B cell (primary cell): ENCODE data around the gene LSM14B. TPM values are rescaled to one million over a fixed set of nuclear protein-coding genes. Genes with fewer than 3 reads are reported as not detected.
A peak's percentile ranks its signal among the peaks of the same experiment; 100 is the strongest.

Experiments
- ATAC-seq: fragments of 200-7000 bp; cut with Tn5 transposase; one replicate; pipeline ENCODE4 v1.10.0; 2021; ENCODE audit warnings: low read depth, mild to moderate bottlenecking, moderate number of reproducible peaks, moderate library complexity
- CTCF ChIA-PET: fragments of 350-600 bp; sonication (Branson Sonifier 250); formaldehyde crosslinking; loops from one replicate; lab custom pipeline; 2021; ENCODE audit warnings: antibody characterized with exemption, inconsistent platforms; lab: Charles Lee
- POLR2A ChIA-PET: fragments of 350-600 bp; sonication (Branson Sonifier 250); formaldehyde crosslinking; loops from one replicate; lab custom pipeline; 2021; ENCODE audit warnings: antibody characterized with exemption; lab: Charles Lee
- DNase-seq: peaks from one replicate; pipeline ENCODE4 v3.0.0; 2013
- H2AFZ ChIP-seq: 2 replicates; pipeline ENCODE4 v1.6.1; 2012; ENCODE audit warnings: mild to moderate bottlenecking, low read depth, low read length; ENCODE audit not compliant: insufficient read depth, poor library complexity, severe bottlenecking
- H3K27ac ChIP-seq, 2 donors: 1 replicate in 1 of 2; 2 replicates in 1 of 2; pipeline ENCODE4 v1.5.1; 2012 to 2013; ENCODE audit warnings: low read length in 2 of 2, mild to moderate bottlenecking in 2 of 2, moderate library complexity in 1 of 2
- H3K27me3 ChIP-seq, 4 experiments: fragments of 200-600 bp in 1 of 4; sonication (generic) in 1 of 4; replicated peaks in 1 of 4; 1 replicate in 2 of 4; 2 replicates in 2 of 4; pipeline versions ENCODE4 v1.6.1 to v1.7.0; 2013 to 2016; ENCODE audit warnings: low read length in 3 of 4, mild to moderate bottlenecking in 2 of 4, mixed read lengths in 1 of 4, moderate library complexity in 1 of 4; ENCODE audit not compliant: insufficient read depth in 4 of 4, control insufficient read depth in 3 of 4; ENCODE audit errors: control extremely low read depth in 1 of 4
- H3K36me3 ChIP-seq, 2 experiments: replicated peaks in 1 of 2; 1 replicate in 1 of 2; 2 replicates in 1 of 2; pipeline versions ENCODE4 v1.6.1 to v1.7.1; 2013; ENCODE audit warnings: low read length in 1 of 2; ENCODE audit not compliant: insufficient read depth in 2 of 2, control insufficient read depth in 1 of 2; ENCODE audit errors: control extremely low read depth in 1 of 2, extremely low read depth in 1 of 2
- H3K4me1 ChIP-seq, 2 donors: fragments of 200-600 bp in 1 of 2; sonication (generic) in 1 of 2; 1 replicate in 1 of 2; 2 replicates in 1 of 2; pipeline versions ENCODE4 v1.5.1 to v1.6.1; 2013 to 2017; ENCODE audit warnings: low read length in 2 of 2; ENCODE audit not compliant: control insufficient read depth in 2 of 2, insufficient read depth in 2 of 2
- H3K4me2 ChIP-seq: replicated peaks from 2 replicates; pipeline ENCODE3; 2012; ENCODE audit warnings: mild to moderate bottlenecking, low read depth, low read length; ENCODE audit not compliant: poor library complexity, severe bottlenecking
- H3K4me3 ChIP-seq, 5 experiments: fragments of 200-600 bp in 1 of 5; sonication (generic) in 1 of 5; 1 replicate in 3 of 5; 2 replicates in 2 of 5; pipeline versions ENCODE4 v1.5.1 to v1.7.0; 2011 to 2016; ENCODE audit warnings: low read length in 4 of 5, mild to moderate bottlenecking in 4 of 5, low read depth in 2 of 5, control low read depth in 1 of 5, moderate library complexity in 1 of 5; ENCODE audit not compliant: insufficient read depth in 1 of 5; ENCODE audit errors: control extremely low read depth in 1 of 5, extremely low read depth in 1 of 5
- H3K79me2 ChIP-seq: fragments of 200-600 bp; sonication (generic); one replicate; pipeline ENCODE4 v1.6.0; 2016; ENCODE audit warnings: low read length; ENCODE audit not compliant: control insufficient read depth, insufficient read depth
- H3K9ac ChIP-seq: fragments of 200-600 bp; sonication (generic); 2 replicates; pipeline ENCODE4 v1.6.1; 2017; ENCODE audit warnings: mild to moderate bottlenecking, low read length, moderate library complexity
- H3K9me3 ChIP-seq, 3 donors: one replicate each; pipeline versions ENCODE4 v1.6.1 to v1.7.1; 2013; ENCODE audit warnings: low read length in 2 of 3; ENCODE audit not compliant: control insufficient read depth in 2 of 3, insufficient read depth in 1 of 3; ENCODE audit errors: control extremely low read depth in 1 of 3
- H4K20me1 ChIP-seq: 2 replicates; pipeline ENCODE4 v1.6.0; 2012; ENCODE audit warnings: mild to moderate bottlenecking, low read length; ENCODE audit not compliant: insufficient read depth, control insufficient read depth, poor library complexity, severe bottlenecking
- H3K27ac Mint-ChIP-seq: one replicate; pipeline ENCODE4 v1.8.0; 2021; ENCODE audit warnings: mixed read lengths
- H3K27me3 Mint-ChIP-seq: one replicate; pipeline ENCODE4 v1.8.0; 2021; ENCODE audit warnings: mixed read lengths
- H3K4me1 Mint-ChIP-seq: one replicate; pipeline ENCODE4 v1.8.0; 2021; ENCODE audit warnings: mixed read lengths
- H3K4me3 Mint-ChIP-seq: one replicate; pipeline ENCODE4 v1.8.0; 2021; ENCODE audit warnings: mixed read lengths
- H3K9me3 Mint-ChIP-seq: one replicate; pipeline ENCODE4 v1.8.0; 2022; ENCODE audit warnings: mixed read lengths; ENCODE audit not compliant: insufficient read depth
- CTCF ChIP-seq: fragments of 200-600 bp; IDR thresholded peaks from one replicate; pipeline ENCODE4 v1.8.0; 2022; ENCODE audit warnings: antibody characterized with exemption, mild to moderate bottlenecking
- EZH2 ChIP-seq: IDR thresholded peaks from 2 replicates; pipeline ENCODE4 v1.6.1; 2012; ENCODE audit warnings: borderline replicate concordance, low read depth, mild to moderate bottlenecking, moderate library complexity, low read length; ENCODE audit not compliant: insufficient read depth, poor library complexity, severe bottlenecking
- WGBS: methylation state at CpG from one replicate; pipeline ENCODE4 v1.1.5; 2013; ENCODE audit warnings: missing lambda C conversion rate; ENCODE audit not compliant: insufficient coverage; 5-methylcytosine and 5-hydroxymethylcytosine counted together
- intact Hi-C: fragments of 100-400 bp; cut with micrococcal nuclease; formaldehyde crosslinking; loops from one replicate; pipeline ENCODE4 v1.10.0; 2022
- polyA plus RNA-seq: library from polyadenylated mRNA; depleted of rRNA; stranded (reverse); fragments of >200 nt; gene quantifications from 2 replicates; pipeline ENCODE4 v1.2.3, GENCODE V29; 2012
- total RNA-seq, 2 donors: library from RNA; stranded (reverse); fragments of 120-200 nt in 1 of 2; gene quantifications; 1 replicate in 1 of 2; 2 replicates in 1 of 2; pipeline versions ENCODE4 v1.2.3 to v1.2.4, GENCODE V29; 2013 to 2022

Gene LSM14B
- total and polyA plus RNA-seq, 2 donors (not counting 1 experiment from before 2014, with no cell fraction given): 26.8 to 52.8 TPM

GRCh38 chr20:62143081-62143956 lies 21.0 kb downstream of the LSM14B start, which contains the start of the genes PSMA7 and SS18L1:
PSMA7 (minus strand) TSS chr20:62143394; CDS start chr20:62143303, 91 bp downstream.
SS18L1 (plus strand) TSS chr20:62143769; CDS start chr20:62143821, 52 bp downstream.
- Mint-ChIP-seq H3K4me3 (peak within 1 kb of the TSS; percentile 91), H3K27ac (peak within 1 kb of the TSS; percentile 92), H3K9me3 (no peaks in the 10 kb centered on the region), H3K4me1 (peaks cover 40% of the 10 kb centered on the region), H3K27me3 (no peaks in the 10 kb centered on the region)
- no peak for TF ChIP-seq CTCF
- no peak for TF ChIP-seq EZH2
- under 1% methylated on average over 148 of the region's 148 CpGs for WGBS
- Histone ChIP-seq H3K36me3 (peaks cover 0 to 20% of the 10 kb centered on the region in 2 experiments), H3K79me2 (peaks cover 61% of the 10 kb centered on the region), H4K20me1 (peaks cover 72% of the 10 kb centered on the region), H3K4me1 (peaks cover 24 to 29% of the 10 kb centered on the region in 2 donors), H3K4me2 (peak within 1 kb of the TSS; percentile 92), H3K9ac (peak within 1 kb of the TSS; percentile 77), H3K27ac (peak within 1 kb of the TSS; percentile 63 to 75), H2AFZ (peak within 1 kb of the TSS; percentile 75), H3K27me3 (no peaks in the 10 kb centered on the region), H3K9me3 (no peaks in the 10 kb centered on the region), H3K4me3 (peak within 1 kb of the TSS; percentile 54 to 88 (median 63))
- DNase-seq (peak; percentile 94), ATAC-seq (peak; percentile 90)
- intact Hi-C loops: loop anchor here (1.0 to 5.0 kb wide), 5 partner anchors 21 to 651 kb away; partner anchors contain the start of genes LSM14B, OSBPL2 and TAF4
- ChIA-PET CTCF (interaction anchor here (0.9 to 2.8 kb wide), 4 partner anchors 18 to 133 kb away, joined by 3 to 16 read pairs (median 8); partner anchors contain the start of gene LSM14B), POLR2A (interaction anchor here (0.5 to 2.0 kb wide), 4 partner anchors 20 to 243 kb away, joined by 3 to 6 read pairs (median 4); partner anchors contain the start of genes LSM14B, RPS21 and TAF4)
